Gastrocnemius medialis (tissue), 4 donors: Measurements from ENCODE around the gene AXIN1. TPM values are rescaled to one million over a fixed set of nuclear protein-coding genes. Genes with fewer than 3 reads are reported as not detected.

Source experiments
- ATAC-seq, 2 donors: fragments of 150-250 bp; one replicate each; pipeline ENCODE4 v1.9.1; 2016
- DNase-seq, 2 donors: peaks; one replicate each; pipeline ENCODE4 v3.0.0-alpha.2; 2019
- H3K27ac ChIP-seq, 4 donors: fragments of 200-600 bp; sonication (generic); 1 replicate in 1 of 4; 2 replicates in 3 of 4; pipeline ENCODE4 v1.5.1; 2016 to 2018; ENCODE audit warnings: mild to moderate bottlenecking in 2 of 4, moderate library complexity in 1 of 4
- H3K27me3 ChIP-seq, 3 donors: fragments of 200-600 bp; sonication (generic) in 2 of 3; 1 replicate in 1 of 3; 2 replicates in 2 of 3; pipeline versions ENCODE4 v1.5.1 to v1.6.0; 2016 to 2019; ENCODE audit warnings: mild to moderate bottlenecking in 1 of 3, moderate library complexity in 1 of 3
- H3K36me3 ChIP-seq, 2 donors: fragments of 200-600 bp; sonication (generic) in 1 of 2; one replicate each; pipeline ENCODE4 v1.5.1; 2017 to 2018
- H3K4me1 ChIP-seq, 2 donors: fragments of 200-600 bp; sonication (generic) in 1 of 2; one replicate each; pipeline ENCODE4 v1.5.1; 2016 to 2017; ENCODE audit warnings: mild to moderate bottlenecking in 2 of 2
- H3K4me3 ChIP-seq, 4 donors: fragments of 200-600 bp; sonication (generic) in 3 of 4; 1 replicate in 1 of 4; 2 replicates in 3 of 4; pipeline ENCODE4 v1.5.1; 2016 to 2019; ENCODE audit warnings: mild to moderate bottlenecking in 2 of 4
- H3K9me3 ChIP-seq, 3 donors: fragments of 200-600 bp; sonication (generic) in 2 of 3; 1 replicate in 1 of 3; 2 replicates in 2 of 3; pipeline ENCODE4 v1.5.1; 2016 to 2019
- CTCF ChIP-seq, 5 experiments: fragments of 450-650 bp in 3 of 5; fragments of 200-600 bp in 2 of 5; sonication (generic) in 2 of 5; IDR thresholded peaks in 4 of 5; conservative IDR thresholded peaks in 1 of 5; 1 replicate in 4 of 5; 2 replicates in 1 of 5; pipeline ENCODE4 v1.5.1; 2016 to 2019; ENCODE audit warnings: antibody characterized with exemption in 5 of 5, mild to moderate bottlenecking in 3 of 5, moderate library complexity in 3 of 5
- POLR2A ChIP-seq, 2 donors: fragments of 450-650 bp; IDR thresholded peaks; one replicate each; pipeline ENCODE4 v1.6.1; 2017; ENCODE audit warnings: antibody characterized with exemption in 2 of 2, mild to moderate bottlenecking in 2 of 2, moderate library complexity in 2 of 2
- in situ Hi-C, 4 donors: fragments of 200-750 bp; cut with MboI; loops; one replicate each; pipeline versions ENCODE4 v1.15.0 to v1.8.0; 2017; ENCODE audit warnings: low sequenced_read_pairs in 4 of 4
- intact Hi-C: fragments of 100-400 bp; cut with DNase I; formaldehyde crosslinking; loops from one replicate; pipeline ENCODE4 v1.15.1; 2023; ENCODE audit warnings: low total_unique reads
- total RNA-seq, 4 donors: library from RNA; depleted of rRNA; stranded (reverse); fragments of >200 nt; gene quantifications; one replicate each; pipeline versions ENCODE4 v1.1.0 to v1.2.3, GENCODE V29; 2016

The AXIN1 gene
- total RNA-seq = 10 to 100 TPM; 27.1 to 41.9 (median 32.7) TPM

- ATAC-seq (peak; percentile 84 to 86), DNase-seq (peak; percentile 99 to 100)
- Histone ChIP-seq H3K36me3 (no peaks in the 10 kb centered on the region), H3K27ac (peak within 1 kb of the TSS; percentile 58 to 79 (median 74)), H3K4me1 (peaks cover 7 to 15% of the 10 kb centered on the region in 2 donors), H3K27me3 (no peaks in the 10 kb centered on the region), H3K9me3 (no peaks in the 10 kb centered on the region), H3K4me3 (peak within 1 kb of the TSS; percentile 54 to 75 (median 66))
- intact Hi-C loops = loop anchor here (1.0 to 5.0 kb wide), 4 partner anchors 18 to 245 kb away; partner anchors contain the start of genes DECR2, FAM234A and MRPL28
- TF ChIP-seq CTCF (IDR thresholded peaks at IDR 0.05 in 4 of 5, conservative IDR thresholded peaks at IDR 0.05 in 1 of 5) (peak in 4 of 5 experiments; percentile 49 to 83 (median 64)), POLR2A (IDR thresholded peaks at IDR 0.05) (peak; percentile 41 to 43)
- in situ Hi-C loops = no loop called here
These were observed at the start of gene AXIN1 for GRCh38 chr16:352547-353403. AXIN1 (minus strand) TSS chr16:352723; CDS start chr16:347025, 5,698 bp downstream.

- peaks cover 16 to 18% of the 10 kb centered on the region in 2 donors for H3K4me1 ChIP-seq
These were observed 49.2 kb upstream of the AXIN1 start, which contains the start of gene DECR2 for GRCh38 chr16:401468-402348. DECR2 (plus strand) TSS chr16:401885; CDS start chr16:401964, 79 bp downstream.

GRCh38 chr16:400061-400591, 47.6 kb upstream of the AXIN1 start:
- in situ Hi-C loops = no loop called here
- H3K36me3 ChIP-seq = no peaks in the 10 kb centered on the region
- no peaks in the 10 kb centered on the region for H3K27me3 ChIP-seq
- H3K27ac ChIP-seq = peak overlapping the region in 3 of 4 donors; percentile 88 to 98 (median 97)
- DNase-seq (no peak), ATAC-seq (no peak)
- no peak for TF ChIP-seq POLR2A (IDR thresholded peaks at IDR 0.05)
- no peak for TF ChIP-seq CTCF (IDR thresholded peaks at IDR 0.05 in 4 of 5, conservative IDR thresholded peaks at IDR 0.05 in 1 of 5)
- H3K4me3 ChIP-seq = no peak overlapping the region
- H3K9me3 ChIP-seq = no peaks in the 10 kb centered on the region
- peaks cover 16 to 18% of the 10 kb centered on the region in 2 donors for H3K4me1 ChIP-seq
- intact Hi-C loops = loop anchor here (5.0 kb wide), 1 partner anchor 77 kb away; no protein-coding TSS in a partner anchor

More at GRCh38 chr16:401468-402348, 49.2 kb upstream of the AXIN1 start, which contains the start of gene DECR2:
- H3K27ac ChIP-seq = peak within 1 kb of the TSS; percentile 88 to 98 (median 96)
- TF ChIP-seq CTCF (IDR thresholded peaks at IDR 0.05 in 4 of 5, conservative IDR thresholded peaks at IDR 0.05 in 1 of 5) = peak in 4 of 5 experiments; percentile 45 to 55 (median 50)
- peak; percentile 89 to 93 for TF ChIP-seq POLR2A (IDR thresholded peaks at IDR 0.05)
- peak within 1 kb of the TSS; percentile 85 to 98 (median 91) for H3K4me3 ChIP-seq
- H3K9me3 ChIP-seq = no peaks in the 10 kb centered on the region
- peak; percentile 93 for DNase-seq
- H3K36me3 ChIP-seq = no peaks in the 10 kb centered on the region
- no peaks in the 10 kb centered on the region for H3K27me3 ChIP-seq
- ATAC-seq = peak; percentile 83 to 84
- in situ Hi-C loops (no loop called here), intact Hi-C loops (loop anchor here (1.0 to 5.0 kb wide), 4 partner anchors 19 to 76 kb away; partner anchors contain the start of gene AXIN1)

GRCh38 chr16:399340-400019, 47.0 kb upstream of the AXIN1 start:
- TF ChIP-seq POLR2A (IDR thresholded peaks at IDR 0.05) (no peak), CTCF (IDR thresholded peaks at IDR 0.05 in 4 of 5, conservative IDR thresholded peaks at IDR 0.05 in 1 of 5) (no peak)
- intact Hi-C loops = loop anchor here (5.0 kb wide), 1 partner anchor 78 kb away; no protein-coding TSS in a partner anchor
- DNase-seq (no peak), ATAC-seq (no peak)
- Histone ChIP-seq H3K27ac (no peak overlapping the region), H3K4me1 (peaks cover 16 to 18% of the 10 kb centered on the region in 2 donors), H3K9me3 (no peaks in the 10 kb centered on the region), H3K27me3 (no peaks in the 10 kb centered on the region), H3K4me3 (no peak overlapping the region), H3K36me3 (no peaks in the 10 kb centered on the region)
- in situ Hi-C loops = no loop called here
